ENCODE data around the gene HUWE1.
"Not testable (repeated sequence)": the region's sequence is repeated elsewhere in the genome, so short reads cannot be mapped to it uniquely, and the experiment has no call there.

HUWE1 gene

DNA sequence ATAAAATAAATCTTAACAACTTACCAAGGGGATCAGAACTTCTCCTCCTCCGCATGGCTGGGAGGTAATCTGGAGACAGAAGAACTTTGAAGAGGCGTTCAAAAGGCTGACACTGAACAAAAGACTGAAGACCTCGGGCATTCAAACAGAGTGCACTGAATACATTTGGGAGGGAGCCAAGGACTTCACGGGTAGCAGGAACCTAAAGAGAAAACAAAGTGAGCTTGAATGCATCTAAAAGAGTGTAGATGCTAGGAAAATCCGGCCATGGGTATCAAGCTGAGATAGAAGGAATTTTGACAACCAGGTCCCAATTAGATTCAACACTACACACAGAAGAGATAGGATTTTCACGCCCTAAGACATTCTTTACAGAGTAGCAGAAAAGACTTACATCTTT is 69.6 kb downstream of the HUWE1 start:
- in situ Hi-C loops (cut with HindIII; ENCODE audit: low sequenced_read_pairs) = no loop called here

DNA sequence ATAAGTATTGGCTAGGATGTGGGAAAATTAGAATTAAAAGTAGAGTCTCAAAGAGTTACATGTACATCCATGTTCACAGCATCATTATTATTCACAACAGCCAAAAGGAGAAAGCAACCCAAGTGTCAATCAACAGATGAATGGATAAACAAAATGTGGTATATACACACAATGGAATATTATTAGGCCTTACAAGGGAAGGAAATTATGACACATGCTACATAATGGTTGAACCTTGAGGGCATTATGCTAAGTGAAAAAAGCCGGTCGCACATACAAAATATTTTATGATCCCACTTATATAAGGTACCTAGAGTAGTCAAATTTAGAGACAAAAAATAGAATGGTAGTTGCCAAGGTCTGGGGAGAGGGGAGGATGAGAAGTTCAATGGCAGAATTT is 80.1 kb downstream of the HUWE1 start:
- in situ Hi-C loops (cut with HindIII; ENCODE audit: low sequenced_read_pairs) = loop anchor here (5.0 kb wide), 1 partner anchor 39 kb away; no protein-coding TSS in a partner anchor

DNA sequence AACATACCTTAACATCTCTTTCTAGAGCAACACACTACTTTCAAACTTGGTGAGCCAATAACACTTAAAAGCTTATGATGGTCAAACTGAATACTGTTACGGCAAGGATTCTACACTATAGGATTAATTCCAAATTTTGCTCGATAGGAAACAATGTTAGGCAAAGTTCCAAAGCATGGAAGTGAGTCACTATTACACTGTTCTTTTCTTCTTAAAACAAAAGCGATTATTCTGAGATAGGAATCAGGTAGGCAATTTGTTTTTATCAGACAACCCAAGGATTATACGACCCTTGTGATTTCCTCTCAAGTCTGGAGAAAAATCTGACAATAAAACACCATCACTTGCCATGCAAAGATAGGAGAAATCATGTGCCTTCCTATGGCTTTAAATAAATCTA is 81.5 kb downstream of the HUWE1 start:
- in situ Hi-C loops (cut with HindIII; ENCODE audit: low sequenced_read_pairs) = loop anchor here (5.0 kb wide), 1 partner anchor 38 kb away; no protein-coding TSS in a partner anchor

DNA sequence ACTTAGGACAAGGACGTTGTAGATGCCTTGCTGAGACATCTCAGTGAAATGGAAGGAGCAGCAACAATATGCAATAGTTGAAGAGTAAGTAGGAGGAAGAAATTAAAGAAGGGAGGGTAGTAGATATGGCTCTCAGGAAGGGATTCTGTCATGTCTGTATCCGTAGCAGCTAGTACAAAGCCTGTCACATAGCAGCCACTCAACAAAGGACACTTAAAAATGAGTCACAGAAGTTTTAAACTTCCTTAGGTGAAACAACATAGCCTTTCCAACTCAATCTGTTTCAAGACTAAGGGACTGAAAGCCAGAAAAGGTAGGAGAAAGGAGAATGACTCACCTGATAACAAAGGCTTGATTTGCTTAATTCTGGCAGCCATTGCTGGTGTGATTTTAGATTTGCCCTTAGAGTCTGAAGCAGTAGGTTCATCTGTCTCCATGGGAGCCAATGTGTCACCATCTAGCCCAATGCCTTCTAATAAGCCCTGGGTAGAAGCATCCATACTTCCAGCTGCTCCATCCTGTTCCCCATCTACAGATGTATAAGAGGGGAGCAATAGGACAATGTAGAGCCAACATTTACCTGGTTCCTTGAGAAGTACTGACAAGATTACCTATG is 86.6 kb downstream of the HUWE1 start:
- in situ Hi-C loops (cut with HindIII; ENCODE audit: low sequenced_read_pairs) = no loop called here

DNA sequence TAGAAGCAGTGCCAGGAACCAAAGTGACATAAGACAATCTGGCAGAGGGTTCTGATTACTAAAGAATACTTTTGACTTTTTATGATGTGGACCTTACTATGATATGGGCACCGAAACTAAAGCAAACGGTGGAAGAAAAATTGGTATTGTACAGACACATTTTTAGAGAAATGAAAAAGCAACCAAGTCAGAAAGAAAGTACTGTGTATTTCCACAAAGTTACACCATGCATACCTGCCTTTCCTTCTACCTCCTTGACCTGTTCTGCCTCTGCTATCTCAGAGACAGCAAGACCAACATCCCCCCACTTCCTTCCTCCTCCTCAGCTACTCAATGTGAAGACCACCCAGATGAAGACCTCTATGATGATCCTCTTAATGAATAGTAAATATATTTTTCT is 88.3 kb downstream of the HUWE1 start:
- in situ Hi-C loops (cut with HindIII; ENCODE audit: low sequenced_read_pairs) = no loop called here

DNA sequence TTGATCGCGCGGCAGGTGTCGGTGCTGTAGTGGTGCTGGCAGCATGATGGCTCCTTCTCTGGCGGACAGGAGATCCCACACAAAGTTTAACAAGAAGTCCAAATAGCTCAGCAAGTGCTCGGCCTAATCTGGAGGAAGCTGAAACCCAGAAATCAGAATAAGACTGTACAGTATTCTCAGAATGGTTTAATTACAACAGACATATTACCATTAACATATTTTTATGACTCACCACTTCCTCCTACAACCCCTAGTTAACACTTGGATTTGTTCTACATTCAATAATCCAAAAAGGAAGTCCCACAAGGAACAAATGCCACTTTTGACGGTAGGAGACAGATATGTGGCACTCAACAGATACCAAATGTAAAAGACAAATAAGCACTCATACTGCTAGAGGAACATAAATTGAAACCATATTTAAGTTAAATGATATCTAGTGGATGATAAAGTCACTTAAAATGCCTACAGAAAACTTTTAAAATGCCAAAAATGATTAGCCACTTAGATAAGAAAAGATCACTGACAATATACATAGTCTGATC is 91.2 kb downstream of the HUWE1 start:
- in situ Hi-C loops (cut with HindIII; ENCODE audit: low sequenced_read_pairs) = no loop called here

DNA sequence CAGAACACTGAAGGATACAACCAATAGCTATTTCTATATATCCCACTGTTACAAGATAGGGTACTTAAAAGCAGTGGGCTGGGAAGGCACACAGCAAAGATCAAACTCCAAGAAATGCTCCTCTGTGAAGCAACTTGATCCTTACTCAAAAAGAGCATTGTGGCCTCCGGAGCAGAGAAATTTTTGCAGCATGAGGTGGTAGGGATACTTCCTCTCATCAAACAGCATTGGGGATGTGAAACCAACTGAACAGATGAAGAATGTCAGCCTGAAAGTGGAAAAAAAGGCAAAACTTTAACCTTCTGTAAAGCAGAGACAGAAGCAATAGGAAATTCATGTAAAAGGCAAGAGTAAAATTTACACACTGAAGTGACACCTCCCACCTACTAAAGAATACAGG is 92.2 kb downstream of the HUWE1 start:
- in situ Hi-C loops (cut with HindIII; ENCODE audit: low sequenced_read_pairs) = no loop called here

DNA sequence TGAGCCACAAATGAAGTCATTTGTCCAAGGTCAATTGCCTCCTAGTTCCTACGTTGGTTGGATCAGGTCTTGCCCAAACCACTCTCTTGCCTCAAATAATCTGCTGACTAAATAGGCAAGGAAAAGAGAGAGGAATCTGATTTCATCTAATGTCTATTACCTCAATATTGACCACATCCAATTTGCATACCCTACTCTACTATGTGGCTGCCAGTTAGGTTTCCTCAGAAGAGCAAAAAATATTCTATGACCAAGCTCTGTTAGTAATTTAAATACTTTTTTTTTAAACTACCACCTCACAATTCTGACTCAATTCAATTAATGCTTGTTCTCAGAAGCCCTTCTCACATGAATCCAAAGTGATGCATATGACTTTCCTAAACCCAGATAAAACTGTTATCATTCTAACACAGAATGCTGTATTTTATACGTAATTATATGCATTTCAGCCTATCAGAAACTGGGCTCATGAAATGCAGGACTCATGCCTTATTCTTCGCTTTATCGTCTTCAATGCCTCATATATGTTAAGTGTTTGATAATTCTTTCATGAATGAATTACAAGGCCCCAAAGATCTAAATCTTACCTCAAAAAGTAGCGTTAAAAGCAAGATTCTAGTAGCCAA is 98.6 kb downstream of the HUWE1 start:
- in situ Hi-C loops (cut with HindIII; ENCODE audit: low sequenced_read_pairs) = no loop called here

DNA sequence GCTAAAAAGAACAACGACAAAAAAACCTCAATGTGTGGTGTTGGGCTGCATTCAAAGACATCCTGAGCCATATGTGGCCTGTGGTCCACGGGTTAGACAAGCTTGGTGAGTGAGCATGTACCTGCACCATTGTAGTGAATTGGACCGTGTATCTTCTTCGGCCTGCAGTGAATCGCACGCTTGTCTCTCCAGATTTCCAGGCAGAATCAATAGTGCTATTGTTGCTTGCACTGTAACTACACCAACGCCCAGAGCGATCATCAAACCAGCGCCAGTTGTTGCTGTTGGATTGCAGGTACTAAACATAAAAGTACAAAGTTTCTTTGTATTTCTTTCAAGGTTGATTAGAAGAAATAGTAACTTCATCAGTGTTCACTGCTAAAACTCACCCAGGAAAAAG is 101.6 kb downstream of the HUWE1 start:
- in situ Hi-C loops (cut with HindIII; ENCODE audit: low sequenced_read_pairs) = no loop called here

DNA sequence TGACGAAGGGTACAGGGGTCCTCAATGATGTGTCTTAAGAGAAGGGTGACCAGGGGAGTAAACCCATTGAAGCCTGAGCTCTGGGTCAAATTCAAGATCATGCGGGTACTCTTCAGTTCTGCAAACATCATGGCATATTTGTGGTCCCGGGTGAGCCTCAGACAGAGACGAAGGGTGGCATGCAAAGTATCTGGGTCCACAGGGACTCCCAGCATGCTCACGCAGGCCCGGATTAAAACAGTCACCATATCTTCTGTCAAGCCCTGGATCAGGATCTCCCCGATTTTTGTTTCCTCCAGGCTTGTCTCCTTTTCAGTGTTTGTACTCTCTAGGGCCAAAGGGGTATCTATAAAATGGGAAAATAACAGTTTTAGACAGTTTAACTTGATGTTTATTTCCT is 102.9 kb downstream of the HUWE1 start:
- in situ Hi-C loops (cut with HindIII; ENCODE audit: low sequenced_read_pairs) = no loop called here

DNA sequence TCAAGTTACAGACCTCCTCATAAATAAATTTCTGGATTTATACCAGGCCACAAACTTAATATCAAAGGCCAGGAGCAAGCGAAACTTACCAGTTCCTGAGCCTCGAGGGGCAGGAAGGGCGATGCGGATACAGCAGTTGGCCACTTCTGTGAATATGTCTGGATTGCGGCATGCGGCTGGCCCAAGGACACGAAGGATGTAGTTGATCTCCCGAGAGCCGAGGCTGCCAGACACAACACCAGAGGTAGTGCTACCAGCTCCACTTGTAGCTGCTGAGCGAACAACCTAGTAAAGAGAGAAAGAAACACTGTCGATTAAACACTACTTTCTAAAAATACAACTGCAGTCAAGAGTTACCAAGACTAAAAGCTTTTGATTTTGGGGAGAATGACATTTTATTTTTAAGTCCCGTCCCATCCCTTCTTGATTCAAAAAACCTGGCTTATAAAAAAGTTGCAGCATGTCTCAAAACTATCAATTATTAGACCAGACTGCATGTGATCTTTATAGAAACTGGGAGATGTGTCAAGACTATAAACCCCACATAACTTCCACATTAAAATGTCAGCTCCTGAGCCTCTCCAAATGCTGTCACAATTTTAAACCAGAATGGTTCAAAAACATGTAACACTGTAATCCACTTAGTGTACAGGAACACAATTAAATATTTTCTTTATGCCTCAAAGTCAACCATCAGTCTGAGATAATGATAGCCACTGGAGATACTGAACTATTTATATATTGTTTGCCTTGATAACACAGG is 105.6 kb downstream of the HUWE1 start:
- in situ Hi-C loops (cut with HindIII; ENCODE audit: low sequenced_read_pairs) = no loop called here

DNA sequence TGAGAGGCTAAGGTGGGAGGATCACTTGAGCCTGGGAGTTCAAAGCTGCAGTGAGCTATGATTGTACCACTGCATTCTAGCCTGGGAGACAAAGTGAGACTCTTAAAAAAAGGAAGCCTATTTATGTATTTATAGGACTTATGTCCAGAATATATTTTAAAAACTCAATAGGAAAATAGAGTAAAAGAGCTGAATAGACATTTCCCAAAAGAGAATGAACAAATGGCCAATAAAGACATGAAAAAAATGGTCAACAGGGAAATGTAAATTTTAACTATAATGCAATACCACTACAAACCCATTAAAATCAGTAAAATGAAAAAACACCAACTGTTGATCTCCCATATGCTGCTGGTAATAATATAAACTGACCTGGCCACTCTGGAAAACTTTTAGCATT is 115.0 kb downstream of the HUWE1 start:
- in situ Hi-C loops (cut with HindIII; ENCODE audit: low sequenced_read_pairs) = no loop called here

DNA sequence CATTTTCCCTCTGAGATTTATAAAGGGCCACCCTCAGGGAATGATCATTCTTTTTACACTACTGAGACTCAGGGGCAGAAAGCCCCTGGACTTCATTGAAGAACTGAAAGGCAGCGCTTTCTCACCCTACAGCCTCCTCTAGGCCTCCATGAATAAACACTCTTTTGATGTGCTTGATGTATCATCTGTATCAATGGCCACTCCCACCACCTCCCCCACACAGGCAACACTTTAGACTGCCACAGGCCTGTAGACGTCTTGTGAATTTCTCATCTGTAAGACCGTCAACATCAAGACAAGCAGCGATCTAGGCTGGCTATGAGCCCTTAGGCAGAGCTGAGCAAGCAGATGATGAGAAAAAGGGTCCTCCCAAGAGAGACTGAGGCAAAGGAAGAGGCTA is 123.2 kb downstream of the HUWE1 start:
- in situ Hi-C loops (cut with HindIII; ENCODE audit: low sequenced_read_pairs) = no loop called here

DNA sequence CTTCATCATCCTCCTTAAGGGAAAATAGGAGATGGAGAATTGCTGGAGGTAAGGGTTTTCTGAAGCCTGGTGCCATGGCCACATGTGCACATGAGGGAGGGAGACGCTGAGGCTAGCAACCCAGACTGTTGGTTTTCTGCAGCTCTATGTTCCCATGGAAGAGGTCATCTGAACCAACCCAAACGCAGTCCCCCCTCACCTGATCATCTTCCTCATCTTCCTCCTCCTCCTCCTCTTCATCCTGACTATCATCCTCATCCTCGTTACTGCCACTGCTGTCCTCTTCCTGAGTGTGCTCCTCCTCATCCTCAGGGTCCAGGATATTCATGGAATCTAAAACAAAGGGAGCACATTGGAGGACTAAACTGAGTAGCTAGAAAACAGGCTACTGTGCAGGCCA is 124.6 kb downstream of the HUWE1 start:
- in situ Hi-C loops (cut with HindIII; ENCODE audit: low sequenced_read_pairs) = no loop called here

DNA sequence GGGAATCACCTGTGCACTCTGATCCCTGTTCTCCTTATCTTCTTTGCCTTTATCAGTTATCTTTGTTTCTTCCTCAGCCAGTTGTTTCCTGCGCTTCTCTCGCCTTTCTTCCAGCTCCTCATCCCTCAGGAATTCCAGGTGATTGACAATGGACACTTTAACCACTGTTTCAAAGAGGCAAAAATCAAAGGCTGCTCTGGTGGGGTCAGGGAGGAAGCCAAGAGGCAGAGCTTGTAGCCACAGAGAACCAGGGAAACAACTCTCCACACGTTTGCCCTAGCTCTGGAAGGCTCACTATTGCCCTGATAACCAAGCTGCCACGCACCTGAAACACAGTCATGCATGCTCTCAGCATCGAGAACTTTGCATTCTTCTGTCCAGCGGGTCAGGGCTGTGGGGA is 127.9 kb downstream of the HUWE1 start:
- in situ Hi-C loops (cut with HindIII; ENCODE audit: low sequenced_read_pairs) = no loop called here

DNA sequence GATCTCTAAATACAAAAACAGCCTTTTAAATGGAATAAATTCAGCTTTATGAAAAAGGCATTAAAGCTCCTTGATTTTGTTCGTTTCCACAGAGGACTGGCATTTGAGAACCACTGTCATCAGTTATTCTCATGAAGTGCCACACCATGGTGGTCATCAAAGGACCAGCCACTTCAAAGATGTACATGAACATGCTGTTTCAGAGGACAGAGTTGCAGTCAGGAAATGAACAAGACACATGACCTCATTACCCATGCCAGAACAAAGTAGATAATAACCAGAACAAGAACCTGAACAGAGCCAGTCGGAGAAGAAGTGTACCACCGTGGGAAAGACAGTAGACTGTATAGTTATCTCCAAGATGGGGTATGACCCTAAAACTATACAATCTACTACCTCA is 129.7 kb downstream of the HUWE1 start:
- in situ Hi-C loops (cut with HindIII; ENCODE audit: low sequenced_read_pairs) = no loop called here

DNA sequence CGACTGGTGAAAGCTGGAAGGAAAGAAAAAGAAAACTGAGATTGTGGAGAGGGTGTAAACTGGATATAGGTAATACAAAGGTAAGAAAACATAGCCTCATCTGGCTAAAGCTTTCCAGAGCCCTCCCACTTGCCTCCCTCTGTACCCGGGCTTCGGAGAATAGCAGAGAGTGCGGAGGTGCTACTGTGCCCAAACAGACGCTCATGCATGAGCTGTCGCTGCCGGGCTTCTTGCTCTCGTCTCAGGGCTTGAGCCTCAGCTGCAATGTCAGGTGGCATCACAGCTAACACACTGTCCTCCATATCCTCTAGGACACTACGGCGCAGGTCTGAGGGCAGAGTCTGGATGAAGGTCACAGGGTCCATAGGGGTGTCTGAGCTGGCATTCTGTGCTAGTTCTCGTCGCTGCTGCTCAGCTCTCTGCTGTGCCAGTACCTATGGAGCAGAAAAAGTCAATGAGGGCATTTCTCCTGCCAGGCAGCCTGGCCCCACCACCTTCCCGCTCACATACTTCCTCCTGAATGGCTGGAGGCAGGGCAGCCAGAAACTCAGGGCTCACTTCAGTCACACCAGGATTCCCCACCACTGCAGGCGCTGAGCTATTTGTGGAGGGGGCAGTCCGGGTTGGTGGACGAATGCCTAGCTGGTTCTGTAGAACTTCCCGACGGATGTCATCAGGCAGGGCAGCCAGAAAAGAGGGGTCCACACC is 135.6 kb downstream of the HUWE1 start:
- in situ Hi-C loops (cut with HindIII; ENCODE audit: low sequenced_read_pairs) = no loop called here

DNA sequence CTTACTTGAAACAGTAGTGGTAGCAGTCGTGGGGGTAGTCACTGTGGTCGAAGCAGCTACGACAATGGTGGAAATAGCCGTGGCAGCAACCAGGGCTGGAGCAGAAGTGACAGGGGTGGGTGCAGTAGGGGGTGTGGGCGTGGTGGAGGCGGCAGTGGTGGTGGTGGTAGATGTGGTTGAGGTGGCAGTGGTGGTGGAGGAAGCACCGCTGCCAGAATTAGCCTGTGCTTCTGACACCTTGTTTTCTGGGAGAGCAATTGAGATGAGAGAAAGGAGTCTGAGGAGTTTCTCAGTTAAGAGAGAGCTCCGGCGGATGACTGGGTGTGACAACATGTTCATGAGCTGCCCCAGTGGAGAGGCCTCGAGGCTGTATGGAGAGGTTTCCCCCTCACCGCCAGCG is 138.9 kb downstream of the HUWE1 start:
- in situ Hi-C loops (cut with HindIII; ENCODE audit: low sequenced_read_pairs) = no loop called here

DNA sequence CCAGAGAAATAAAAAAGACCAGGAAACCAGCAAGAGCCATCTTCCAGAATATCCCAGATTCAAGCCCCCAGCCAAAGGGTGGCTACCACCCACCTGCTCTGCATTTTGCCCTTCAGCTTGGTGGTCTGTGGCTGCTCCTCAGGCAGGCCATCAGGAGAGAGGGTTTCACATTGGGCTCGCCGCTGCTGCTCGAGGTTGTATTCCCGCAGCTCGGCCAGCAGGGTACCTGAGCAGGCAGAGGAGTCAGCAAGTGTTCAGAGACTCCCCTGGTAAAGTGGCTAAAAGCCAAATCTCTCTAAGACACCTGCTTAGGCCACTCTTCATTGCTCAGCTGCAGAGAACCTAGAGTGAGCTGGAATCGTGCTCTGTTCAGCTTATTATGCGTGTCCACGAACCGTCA is 141.6 kb downstream of the HUWE1 start:
- in situ Hi-C loops (cut with HindIII; ENCODE audit: low sequenced_read_pairs) = no loop called here

DNA sequence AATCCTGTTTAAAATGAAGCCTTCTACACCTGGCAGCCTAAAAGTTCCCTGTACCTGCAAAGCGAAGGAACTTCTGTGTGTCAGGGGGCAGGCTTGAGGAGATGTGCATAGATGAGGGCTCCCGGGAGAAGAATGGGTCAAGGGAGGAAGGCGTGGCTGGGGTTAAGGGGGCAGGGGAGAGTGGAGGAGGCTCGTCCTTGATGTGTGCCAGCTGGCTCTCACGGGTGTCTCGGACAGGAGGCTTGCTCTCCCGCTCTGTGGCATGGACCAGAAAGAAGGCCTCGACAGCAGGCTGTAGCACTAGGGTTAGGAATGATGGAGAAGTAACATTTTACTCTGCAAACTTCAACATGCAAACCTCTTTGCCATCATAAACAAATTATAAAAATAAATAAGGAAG is 147.7 kb downstream of the HUWE1 start:
- in situ Hi-C loops (cut with HindIII; ENCODE audit: low sequenced_read_pairs) = no loop called here

DNA sequence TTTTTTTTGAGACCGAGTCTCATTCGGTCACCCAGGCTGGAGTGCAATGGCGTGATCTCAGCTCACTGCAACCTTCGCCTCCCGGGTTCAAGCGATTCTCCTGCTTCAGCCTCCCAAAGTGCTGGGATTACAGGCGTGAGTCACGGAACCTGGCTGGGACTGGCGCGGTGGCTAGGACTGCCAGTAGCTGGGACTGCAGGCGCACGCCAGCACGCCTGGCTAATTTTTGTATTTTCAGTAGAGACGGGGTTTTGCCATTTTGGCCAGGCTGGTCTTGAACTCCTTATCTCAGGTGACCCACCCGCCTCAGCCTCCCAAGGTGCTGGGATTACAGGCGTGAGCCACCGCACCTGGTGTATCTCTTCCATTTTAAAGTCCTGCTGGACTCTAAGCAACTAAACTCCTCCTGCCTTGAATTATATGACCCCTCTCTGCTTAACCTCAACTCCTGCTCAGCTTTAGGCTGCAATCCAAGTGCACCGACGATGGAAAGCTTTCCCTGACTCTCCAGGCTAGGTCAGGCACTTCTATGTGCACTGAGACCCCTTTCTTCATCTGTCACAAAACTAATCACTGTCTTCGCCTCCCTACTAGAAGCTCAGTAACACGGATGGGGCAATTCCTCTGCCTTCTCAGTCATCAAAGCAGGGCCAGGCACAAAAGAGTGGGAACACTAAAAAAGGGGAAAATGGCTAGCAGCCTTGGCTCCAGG is 155.1 kb downstream of the HUWE1 start:
- in situ Hi-C loops (cut with HindIII; ENCODE audit: low sequenced_read_pairs) = not testable (repeated sequence)

Measured in DLD1 (cell line).